Mesenchymal stem cell (in vitro differentiated cells and primary cell): ENCODE data around the gene MDP1.
A peak's percentile ranks its signal among the peaks of the same experiment; 100 is the strongest.

Experiments used
- DNase-seq: peaks from one replicate; pipeline ENCODE4 v3.0.0-alpha.2; 2013
- H2AFZ ChIP-seq: one replicate; pipeline ENCODE4 v1.6.1; 2013; ENCODE audit warnings: low read depth, mild to moderate bottlenecking, control low read depth, inconsistent platforms, low read length, moderate library complexity
- H2AK5ac ChIP-seq: 2 replicates; pipeline ENCODE4 v1.6.1; 2013; ENCODE audit warnings: low read length, moderate library complexity, mild to moderate bottlenecking, inconsistent platforms; ENCODE audit not compliant: severe bottlenecking
- H2BK120ac ChIP-seq: one replicate; pipeline ENCODE4 v1.6.1; 2013; ENCODE audit warnings: low read depth, mild to moderate bottlenecking, inconsistent platforms, low read length, moderate library complexity
- H2BK12ac ChIP-seq, 2 experiments: one replicate each; pipeline ENCODE4 v1.6.1; 2013; ENCODE audit warnings: inconsistent platforms in 2 of 2, low read length in 2 of 2, mild to moderate bottlenecking in 2 of 2, moderate library complexity in 2 of 2, control low read depth in 1 of 2
- H2BK15ac ChIP-seq: one replicate; pipeline ENCODE4 v1.6.1; 2013; ENCODE audit warnings: mild to moderate bottlenecking, low read depth, inconsistent platforms; ENCODE audit not compliant: poor library complexity, severe bottlenecking
- H2BK5ac ChIP-seq: 2 replicates; pipeline ENCODE4 v1.6.1; 2013; ENCODE audit warnings: low read depth, mild to moderate bottlenecking, low read length, control low read depth, inconsistent platforms; ENCODE audit not compliant: poor library complexity, severe bottlenecking
- H3K14ac ChIP-seq, 2 experiments: one replicate each; pipeline ENCODE4 v1.6.1; 2013; ENCODE audit warnings: inconsistent platforms in 2 of 2, low read length in 2 of 2, control low read depth in 1 of 2, mild to moderate bottlenecking in 1 of 2, moderate library complexity in 1 of 2
- H3K18ac ChIP-seq, 2 experiments: one replicate each; pipeline ENCODE4 v1.6.1; 2013; ENCODE audit warnings: inconsistent platforms in 2 of 2, low read length in 2 of 2, control low read depth in 1 of 2, low read depth in 1 of 2, mild to moderate bottlenecking in 1 of 2
- H3K23ac ChIP-seq, 2 experiments: one replicate each; pipeline ENCODE4 v1.6.1; 2013; ENCODE audit warnings: inconsistent platforms in 2 of 2, low read length in 2 of 2, mild to moderate bottlenecking in 2 of 2, moderate library complexity in 2 of 2, control low read depth in 1 of 2
- H3K27ac ChIP-seq: 2 replicates; pipeline ENCODE4 v1.5.1; 2013; ENCODE audit warnings: mild to moderate bottlenecking, moderate library complexity, low read length, control low read depth, inconsistent platforms; ENCODE audit not compliant: poor library complexity, severe bottlenecking
- H3K27me3 ChIP-seq, 2 experiments: 2 replicates each; pipeline versions ENCODE4 v1.6.1 to v1.7.0; 2013; ENCODE audit warnings: low read length in 2 of 2, mild to moderate bottlenecking in 2 of 2, moderate library complexity in 2 of 2, control low read depth in 1 of 2, inconsistent platforms in 1 of 2; ENCODE audit not compliant: control insufficient read depth in 1 of 2, insufficient read depth in 1 of 2
- H3K36me3 ChIP-seq, 2 experiments: 2 replicates each; pipeline versions ENCODE4 v1.6.1 to v1.7.0; 2013; ENCODE audit warnings: low read length in 2 of 2, control low read depth in 1 of 2, inconsistent platforms in 1 of 2, low read depth in 1 of 2, mild to moderate bottlenecking in 1 of 2; ENCODE audit not compliant: insufficient read depth in 2 of 2, control insufficient read depth in 1 of 2
- H3K4ac ChIP-seq, 2 experiments: one replicate each; pipeline ENCODE4 v1.6.1; 2013; ENCODE audit warnings: inconsistent platforms in 2 of 2, low read length in 2 of 2, mild to moderate bottlenecking in 2 of 2, moderate library complexity in 2 of 2, control low read depth in 1 of 2, low read depth in 1 of 2
- H3K4me1 ChIP-seq: 2 replicates; pipeline ENCODE4 v1.6.1; 2013; ENCODE audit warnings: low read depth, low read length, control low read depth; ENCODE audit not compliant: control insufficient read depth, insufficient read depth
- H3K4me2 ChIP-seq: 2 replicates; pipeline ENCODE4 v1.6.1; 2013; ENCODE audit warnings: low read length, mild to moderate bottlenecking, inconsistent platforms; ENCODE audit not compliant: poor library complexity, severe bottlenecking
- H3K4me3 ChIP-seq, 2 experiments: 2 replicates each; pipeline versions ENCODE4 v1.5.1 to v1.7.0; 2013; ENCODE audit warnings: low read length in 2 of 2, mild to moderate bottlenecking in 2 of 2, control low read depth in 1 of 2, low read depth in 1 of 2; ENCODE audit not compliant: insufficient read depth in 1 of 2
- H3K79me1 ChIP-seq: replicated peaks from 2 replicates; pipeline ENCODE4 v1.6.1; 2013; ENCODE audit warnings: mild to moderate bottlenecking, control low read depth, low read length, inconsistent platforms; ENCODE audit not compliant: poor library complexity, severe bottlenecking
- H3K9ac ChIP-seq: 2 replicates; pipeline ENCODE4 v1.7.0; 2013; ENCODE audit warnings: mild to moderate bottlenecking, low read length, moderate library complexity
- H3K9me3 ChIP-seq: 2 replicates; pipeline ENCODE4 v1.7.0; 2013; ENCODE audit warnings: mild to moderate bottlenecking, low read length; ENCODE audit not compliant: control insufficient read depth
- H4K8ac ChIP-seq: one replicate; pipeline ENCODE4 v1.6.1; 2013; ENCODE audit warnings: inconsistent platforms, mild to moderate bottlenecking, low read length, moderate library complexity
- H4K91ac ChIP-seq: one replicate; pipeline ENCODE4 v1.6.1; 2013; ENCODE audit warnings: mild to moderate bottlenecking, low read length, inconsistent platforms
- WGBS: methylation state at CpG from one replicate; pipeline ENCODE4 v1.1.7; 2013; ENCODE audit warnings: mixed read lengths; 5-methylcytosine and 5-hydroxymethylcytosine counted together

MDP1 gene

GRCh38 chr14:24189460-24189859 lies 26.4 kb downstream of the MDP1 start:
- no peak overlapping the region for H3K4me2 ChIP-seq
- H2BK12ac ChIP-seq = no peak overlapping the region
- no peaks in the 10 kb centered on the region for H3K27me3 ChIP-seq
- H2BK15ac ChIP-seq = no peak overlapping the region
- H3K23ac ChIP-seq = no peak overlapping the region
- peaks cover 8% of the 10 kb centered on the region for H3K4me1 ChIP-seq
- H4K8ac ChIP-seq = no peak overlapping the region
- H2AFZ ChIP-seq = no peak overlapping the region
- H3K18ac ChIP-seq = no peak overlapping the region
- H4K91ac ChIP-seq = no peak overlapping the region
- no peak overlapping the region for H2AK5ac ChIP-seq
- no peak for DNase-seq
- WGBS = 95% methylated on average over 9 of the region's 9 CpGs
- no peak overlapping the region for H3K4me3 ChIP-seq
- no peaks in the 10 kb centered on the region for H3K9me3 ChIP-seq
- peaks cover 55 to 68% of the 10 kb centered on the region in 2 experiments for H3K36me3 ChIP-seq
- H2BK120ac ChIP-seq = no peak overlapping the region
- H3K79me1 ChIP-seq = peaks cover 40% of the 10 kb centered on the region
- H3K4ac ChIP-seq = no peak overlapping the region
- H3K27ac ChIP-seq = no peak overlapping the region
- peak overlapping the region; percentile 94 for H3K9ac ChIP-seq
- no peak overlapping the region for H3K14ac ChIP-seq
- H2BK5ac ChIP-seq = no peak overlapping the region

- H3K27me3 ChIP-seq = no peaks in the 10 kb centered on the region
- H3K4me2 ChIP-seq = peak overlapping the region; percentile 31
- peaks cover 7% of the 10 kb centered on the region for H3K4me1 ChIP-seq
- H3K36me3 ChIP-seq = peaks cover 59 to 70% of the 10 kb centered on the region in 2 experiments
- no peak overlapping the region for H2BK15ac ChIP-seq
- peaks cover 42% of the 10 kb centered on the region for H3K79me1 ChIP-seq
- H2BK120ac ChIP-seq = no peak overlapping the region
- H2BK12ac ChIP-seq = no peak overlapping the region
- no peak overlapping the region for H3K18ac ChIP-seq
- H4K91ac ChIP-seq = no peak overlapping the region
- no peak overlapping the region for H3K23ac ChIP-seq
- no peak overlapping the region for H2BK5ac ChIP-seq
- no peak overlapping the region for H3K14ac ChIP-seq
- no peak for DNase-seq
- peak overlapping the region; percentile 38 for H3K27ac ChIP-seq
- peak overlapping the region in 1 of 2 experiments; percentile 92 for H3K4me3 ChIP-seq
- no peak overlapping the region for H2AK5ac ChIP-seq
- WGBS = no CpG with 5 or more reads among the region's 3 CpGs
- no peak overlapping the region for H4K8ac ChIP-seq
- H3K4ac ChIP-seq = peak overlapping the region in 1 of 2 experiments; percentile 41
- H3K9me3 ChIP-seq = no peaks in the 10 kb centered on the region
- peak overlapping the region; percentile 94 for H3K9ac ChIP-seq
- H2AFZ ChIP-seq = no peak overlapping the region
Observed at GRCh38 chr14:24189059-24189375, 26.8 kb downstream of the MDP1 start.

- Histone ChIP-seq H4K8ac (peak within 1 kb of the TSS; percentile 15), H2BK5ac (no peak within 1 kb of the TSS), H2BK12ac (no peak within 1 kb of the TSS), H3K14ac (peak within 1 kb of the TSS in 1 of 2 experiments; percentile 79), H3K4me1 (peaks cover 7% of the 10 kb centered on the region), H3K9ac (peak within 1 kb of the TSS; percentile 94), H3K4me3 (peak within 1 kb of the TSS; percentile 80 to 92), H3K9me3 (no peaks in the 10 kb centered on the region), H2BK15ac (peak within 1 kb of the TSS; percentile 19), H3K27me3 (no peaks in the 10 kb centered on the region), H2BK120ac (no peak within 1 kb of the TSS), H2AK5ac (no peak within 1 kb of the TSS), H3K36me3 (peaks cover 65 to 73% of the 10 kb centered on the region in 2 experiments), H3K23ac (no peak within 1 kb of the TSS), H3K4me2 (peak within 1 kb of the TSS; percentile 93), H3K27ac (peak within 1 kb of the TSS; percentile 75), H4K91ac (peak within 1 kb of the TSS; percentile 46), H3K18ac (peak within 1 kb of the TSS; percentile 70 to 89), H3K4ac (peak within 1 kb of the TSS; percentile 37 to 89), H3K79me1 (peaks cover 41% of the 10 kb centered on the region), H2AFZ (peak within 1 kb of the TSS; percentile 60)
- WGBS = under 1% methylated on average over 44 of the region's 65 CpGs
- DNase-seq = peak; percentile 98
Observed at GRCh38 chr14:24188251-24189058, 27.4 kb downstream of the MDP1 start, which contains the start of gene IPO4. Gene IPO4 (minus strand): TSS chr14:24188816. CDS start chr14:24188787, 29 bp downstream.

- peak overlapping the region; percentile 1 for H3K4me2 ChIP-seq
- no peak overlapping the region for H2BK12ac ChIP-seq
- peak overlapping the region in 1 of 2 experiments; percentile 92 for H3K4me3 ChIP-seq
- H3K79me1 ChIP-seq = peaks cover 38% of the 10 kb centered on the region
- H4K91ac ChIP-seq = no peak overlapping the region
- H4K8ac ChIP-seq = no peak overlapping the region
- no peak overlapping the region for H2BK15ac ChIP-seq
- no peaks in the 10 kb centered on the region for H3K27me3 ChIP-seq
- no peak overlapping the region for H3K18ac ChIP-seq
- no peak overlapping the region for H3K14ac ChIP-seq
- H3K23ac ChIP-seq = no peak overlapping the region
- WGBS = 100% methylated on average over 2 of the region's 2 CpGs
- peak overlapping the region; percentile 94 for H3K9ac ChIP-seq
- peaks cover 67 to 75% of the 10 kb centered on the region in 2 experiments for H3K36me3 ChIP-seq
- peaks cover 7% of the 10 kb centered on the region for H3K4me1 ChIP-seq
- no peaks in the 10 kb centered on the region for H3K9me3 ChIP-seq
- no peak overlapping the region for H3K4ac ChIP-seq
- H2AK5ac ChIP-seq = no peak overlapping the region
- H2AFZ ChIP-seq = no peak overlapping the region
- no peak for DNase-seq
- H2BK5ac ChIP-seq = no peak overlapping the region
- no peak overlapping the region for H3K27ac ChIP-seq
- no peak overlapping the region for H2BK120ac ChIP-seq
Observed at GRCh38 chr14:24187539-24187915, 28.3 kb downstream of the MDP1 start.
